HG02981 (cell line): ENCODE measurements around the gene VEPH1.

Experiments used
- ATAC-seq: cut with Tn5 transposase; IDR thresholded peaks from one replicate; pipeline ENCODE4 v1.9.1; 2021; ENCODE audit warnings: mild to moderate bottlenecking, moderate library complexity; ENCODE audit not compliant: unreplicated experiment

The VEPH1 gene

DNA sequence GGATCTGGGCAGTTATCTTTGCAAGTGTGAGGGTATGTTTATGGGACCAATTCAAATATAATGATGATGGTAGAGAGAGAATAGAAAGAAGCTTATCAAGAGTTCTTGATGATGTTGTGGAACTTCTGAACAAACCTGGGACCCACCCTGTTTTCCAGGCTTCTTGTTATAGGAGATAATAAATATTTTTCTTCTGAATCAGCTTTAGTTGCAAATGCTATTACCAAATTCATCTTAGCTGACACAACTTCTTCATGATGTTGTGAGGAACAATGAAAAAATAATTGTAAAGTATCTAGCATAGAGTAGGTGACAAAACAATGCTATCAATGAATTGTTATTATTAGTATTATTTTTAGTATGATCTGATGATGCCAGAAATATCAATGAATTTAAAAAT is 110.1 kb downstream of the VEPH1 start:
- ATAC-seq, result no peak

DNA sequence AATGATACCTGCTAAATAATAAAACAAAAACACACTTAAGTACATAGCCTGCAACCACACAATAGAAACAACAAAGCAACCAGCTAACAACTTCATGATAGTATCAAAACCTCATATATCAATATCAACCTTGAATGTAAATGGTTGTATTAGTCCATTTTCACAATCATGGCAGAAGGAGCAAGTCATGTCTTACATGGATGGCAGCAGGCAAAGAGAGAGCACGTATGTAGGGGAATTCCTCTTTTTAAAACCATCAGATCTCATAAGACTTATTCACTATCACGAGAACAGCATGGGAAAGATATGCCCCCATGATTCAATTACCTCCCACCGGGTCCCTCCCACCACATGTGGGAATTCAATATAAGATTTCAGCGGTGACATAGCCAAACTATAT is 111.1 kb downstream of the VEPH1 start:
- no peak for ATAC-seq

DNA sequence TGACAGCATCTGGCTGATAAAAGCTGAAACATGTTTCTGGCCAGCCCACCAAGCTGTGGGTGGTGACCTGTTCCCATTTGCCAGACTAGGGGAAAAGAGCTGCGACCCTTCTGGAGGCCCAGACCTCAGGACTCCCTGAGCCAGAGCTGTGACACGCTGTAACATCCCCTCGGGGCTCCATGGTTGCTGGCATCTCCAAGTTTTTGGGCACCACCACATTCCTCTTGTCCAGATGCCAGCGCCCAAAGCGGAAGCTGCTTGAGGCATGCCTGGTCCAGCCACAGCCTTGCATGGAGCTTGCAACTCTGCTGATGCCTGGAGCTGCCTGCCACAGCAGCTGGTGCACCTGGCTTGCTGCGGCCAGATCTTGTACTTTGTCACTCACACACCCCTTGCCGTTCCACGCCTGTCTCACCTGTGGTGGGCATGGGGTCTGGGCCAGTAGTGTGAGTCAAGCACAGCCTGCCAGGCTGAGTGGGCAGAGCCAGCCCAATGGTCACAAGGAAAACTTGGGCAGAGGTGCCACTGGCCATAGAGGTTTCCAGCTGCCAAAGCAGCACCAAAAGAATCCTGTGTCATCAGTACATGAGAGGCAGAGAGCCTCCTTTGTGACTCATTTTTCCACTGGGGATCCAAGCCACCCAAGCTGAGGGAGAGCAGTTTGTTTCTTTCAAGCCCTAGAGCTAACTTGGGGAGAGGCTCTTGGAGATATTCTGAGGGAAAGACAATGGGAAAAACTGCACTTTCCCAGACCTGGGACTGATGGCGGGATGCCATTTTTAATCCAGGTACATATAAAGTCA is 112.3 kb downstream of the VEPH1 start:
- no peak for ATAC-seq

DNA sequence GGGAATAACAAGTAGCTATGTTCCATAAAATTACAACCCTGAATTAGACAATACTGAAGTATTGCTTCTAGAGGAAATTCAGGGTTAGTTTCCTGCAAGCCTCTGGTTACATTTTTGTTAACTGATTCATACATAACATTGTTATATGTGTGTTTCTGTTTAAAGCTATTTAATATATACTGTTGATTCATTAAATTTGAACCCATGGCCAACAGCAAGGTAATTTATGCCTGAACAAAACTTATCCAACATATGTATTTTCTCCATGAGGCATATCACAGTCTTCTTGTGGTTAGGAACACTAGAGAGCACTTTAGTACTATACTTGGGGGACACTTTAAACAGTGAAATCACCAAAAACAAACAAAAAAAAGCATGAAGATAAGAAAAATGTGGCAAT is 114.2 kb downstream of the VEPH1 start:
- ATAC-seq, result no peak

DNA sequence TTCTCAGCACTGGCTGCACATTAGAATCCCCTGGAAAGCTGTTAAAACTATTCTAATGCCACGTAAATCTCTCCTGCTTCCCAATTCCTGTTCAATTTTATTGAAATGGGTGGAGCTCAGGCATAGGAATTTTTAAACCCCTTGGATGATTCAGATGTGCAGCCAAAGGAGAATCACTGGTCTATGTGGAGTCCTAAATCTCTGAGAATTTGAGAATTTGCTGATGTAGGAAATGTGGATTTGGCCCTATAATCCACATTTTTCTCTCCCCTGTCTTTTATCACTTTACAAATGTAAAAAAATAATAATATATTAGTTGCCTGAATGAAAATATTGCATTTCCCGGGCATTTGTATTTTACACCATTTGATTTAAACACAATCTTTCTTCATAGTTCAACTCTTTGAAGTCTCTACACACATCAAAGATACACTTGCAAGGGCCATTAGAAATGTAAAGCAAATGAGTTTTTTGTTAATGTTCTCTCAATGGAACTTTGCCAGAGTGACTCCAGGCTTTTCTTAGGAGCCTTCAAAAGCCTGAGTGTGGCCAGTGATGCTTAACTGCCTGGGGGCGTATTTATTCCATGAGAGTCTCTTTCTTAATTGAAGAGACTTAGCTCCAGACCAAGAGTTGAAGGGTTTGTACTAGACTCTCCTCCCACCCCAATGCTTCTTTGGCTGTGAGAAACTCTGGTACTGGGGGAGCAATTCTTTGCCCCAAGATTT is 115.3 kb downstream of the VEPH1 start:
- ATAC-seq, result no peak

DNA sequence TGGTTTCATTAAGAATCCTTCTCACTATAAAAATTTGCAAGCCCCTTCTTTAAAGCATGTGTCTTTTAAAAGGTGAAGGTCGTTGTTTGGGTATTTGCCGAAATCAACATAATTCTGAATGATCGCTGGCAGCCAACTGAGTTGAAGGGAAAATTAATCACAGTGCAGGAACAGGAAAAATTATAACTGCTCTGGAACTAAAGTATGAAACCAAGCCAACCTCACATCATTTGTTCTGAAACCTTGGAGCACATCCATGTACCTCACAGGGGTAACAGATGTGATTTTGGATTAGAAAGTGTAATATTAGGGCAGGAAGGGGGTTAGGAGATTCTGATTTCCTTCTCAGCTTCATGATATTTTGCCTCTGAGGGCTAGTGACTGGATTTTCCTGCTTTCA is 118.7 kb downstream of the VEPH1 start:
- no peak for ATAC-seq

DNA sequence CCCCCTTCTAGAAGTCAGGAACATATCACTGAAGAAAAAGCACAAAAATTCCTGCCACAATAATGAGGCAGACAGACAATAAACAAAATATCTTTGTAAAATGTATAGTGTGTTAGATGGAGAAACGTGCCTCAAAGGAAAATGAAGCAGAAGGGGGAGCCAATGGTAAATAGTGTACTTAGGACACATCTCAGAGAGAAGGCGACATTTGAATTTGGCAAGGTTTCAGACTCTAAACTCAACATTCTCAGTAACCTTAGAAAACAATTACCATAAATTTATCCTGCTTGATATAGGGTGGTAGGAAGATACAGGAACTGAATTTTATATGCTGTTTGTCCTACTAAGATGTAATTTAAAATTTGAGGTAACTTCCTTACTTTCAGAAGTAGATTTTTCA is 119.2 kb downstream of the VEPH1 start:
- no peak for ATAC-seq

DNA sequence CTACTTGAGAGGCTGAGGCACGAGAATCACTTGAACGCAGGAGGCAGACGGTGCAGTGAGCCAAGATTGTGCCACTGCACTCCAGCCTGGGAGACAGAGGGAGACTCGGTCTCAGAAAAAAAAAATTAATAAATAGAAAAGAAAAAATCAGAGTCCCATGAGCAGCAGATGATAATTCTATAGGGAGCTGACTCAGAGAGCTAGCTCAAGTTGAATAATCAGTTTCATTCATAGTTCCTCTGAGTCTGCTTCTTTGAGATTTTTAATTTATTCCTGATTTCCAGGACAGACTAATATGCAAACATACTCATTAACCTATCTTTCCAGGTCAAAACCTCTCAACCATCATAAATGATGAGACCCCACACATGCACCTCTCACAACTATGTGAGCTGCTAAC is 121.6 kb downstream of the VEPH1 start:
- ATAC-seq, result no peak

DNA sequence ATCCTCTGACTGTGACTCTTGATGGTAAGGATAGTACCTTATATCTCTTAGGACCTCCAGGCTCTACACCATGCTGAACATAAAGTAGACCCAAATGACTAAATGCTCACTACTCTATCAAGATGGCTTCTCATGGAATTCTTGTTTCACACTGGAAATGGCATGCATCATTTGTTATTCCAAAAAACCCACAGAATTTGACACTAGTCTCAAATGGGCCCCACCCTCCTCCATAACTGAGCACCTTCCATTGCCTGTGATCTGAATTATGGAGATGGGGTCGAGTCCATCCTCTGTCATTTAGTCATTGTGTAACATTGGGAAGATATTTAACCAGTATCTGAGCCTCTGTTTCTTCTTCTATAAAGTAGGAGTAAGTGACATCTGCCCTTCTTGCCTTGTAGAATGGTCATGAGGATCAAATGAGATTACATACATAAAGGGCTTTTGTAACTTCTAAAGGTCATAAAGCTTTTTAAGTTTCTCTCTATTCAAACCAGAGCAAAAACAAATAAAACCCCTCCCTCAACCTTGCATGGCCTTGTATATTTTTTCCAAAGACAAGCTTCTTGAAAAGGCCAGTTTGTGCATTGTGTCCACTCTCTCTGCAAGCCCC is 123.6 kb downstream of the VEPH1 start:
- ATAC-seq, result no peak

DNA sequence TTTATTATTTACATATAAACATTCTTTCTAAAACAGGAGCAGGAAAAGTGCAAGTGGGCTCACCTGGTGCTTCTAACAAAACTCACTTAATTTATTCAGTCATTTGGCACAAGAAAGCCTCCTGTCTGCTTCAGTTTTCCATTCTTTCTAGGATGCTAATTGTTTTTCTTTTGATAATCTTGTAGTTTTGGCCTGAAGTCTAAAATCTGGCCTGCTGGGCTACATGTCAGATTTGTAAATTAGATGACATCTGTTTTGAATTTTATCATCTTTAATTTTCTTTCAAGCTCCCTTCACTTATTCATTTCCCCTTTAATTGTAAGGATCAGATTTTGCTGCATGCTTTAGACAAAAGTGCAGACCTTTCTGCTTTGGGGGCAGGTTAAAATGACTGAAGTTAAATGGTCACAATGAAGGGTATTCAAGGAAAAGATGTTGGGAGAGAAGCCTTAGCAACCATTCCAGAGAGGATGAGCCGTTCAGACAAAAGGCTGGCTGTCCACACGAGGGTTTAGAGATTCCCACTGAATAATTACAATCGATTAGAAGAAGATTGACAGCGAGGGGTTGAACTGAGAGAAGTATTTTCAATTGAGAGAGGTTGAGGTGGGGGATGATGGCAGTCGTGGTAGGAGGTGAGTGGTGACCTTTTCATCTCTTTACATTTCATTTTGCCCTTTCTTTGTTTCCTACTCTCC is 126.5 kb downstream of the VEPH1 start:
- no peak for ATAC-seq

DNA sequence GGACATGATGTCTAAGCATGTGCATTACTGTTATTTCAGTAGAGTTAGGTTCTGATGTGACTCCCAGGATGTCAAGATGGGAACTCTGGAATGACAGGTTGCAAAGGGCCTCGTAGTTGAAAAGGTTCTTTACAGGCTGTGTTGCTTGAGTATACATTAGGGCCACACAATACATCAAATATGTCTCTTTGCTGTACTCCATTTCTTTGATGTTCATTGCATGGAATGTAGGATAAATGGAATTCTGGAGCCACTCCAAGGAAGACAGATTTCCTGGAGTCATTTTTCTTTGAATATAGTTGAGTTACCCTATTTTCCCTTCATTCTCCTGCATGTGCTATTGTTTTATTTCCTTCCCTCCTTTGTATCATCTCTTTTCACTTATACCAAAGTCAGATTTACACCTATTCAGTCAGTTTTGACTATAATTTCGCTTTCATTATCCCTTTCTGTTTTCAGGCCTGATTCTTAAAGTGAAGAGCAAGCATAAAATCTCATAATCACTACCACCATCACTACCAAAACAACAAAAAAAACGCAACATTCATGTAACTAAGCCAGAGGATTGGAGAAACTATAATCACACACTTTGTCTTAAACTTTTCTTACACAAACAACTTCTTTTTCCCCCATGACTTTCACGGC is 127.8 kb downstream of the VEPH1 start:
- ATAC-seq, result no peak

DNA sequence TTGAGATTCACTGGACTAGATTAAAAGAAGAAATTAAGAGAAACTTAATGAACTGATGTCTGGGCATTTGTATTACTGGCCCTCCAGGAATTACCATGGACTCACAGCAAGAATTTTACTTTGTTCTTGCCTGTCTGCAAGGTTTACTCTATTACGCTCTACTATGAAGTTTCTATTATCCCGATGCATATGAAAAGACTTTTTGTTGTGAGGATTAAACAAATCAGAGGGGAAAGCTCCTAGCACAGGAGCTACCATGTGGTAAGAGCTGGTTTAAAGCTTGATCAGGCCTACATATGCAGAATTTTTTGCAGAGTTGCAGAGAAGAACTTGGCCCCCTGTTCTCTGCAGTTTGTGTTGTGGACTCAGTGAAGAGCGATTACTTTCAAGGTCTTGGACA is 128.3 kb downstream of the VEPH1 start:
- ATAC-seq, result no peak

DNA sequence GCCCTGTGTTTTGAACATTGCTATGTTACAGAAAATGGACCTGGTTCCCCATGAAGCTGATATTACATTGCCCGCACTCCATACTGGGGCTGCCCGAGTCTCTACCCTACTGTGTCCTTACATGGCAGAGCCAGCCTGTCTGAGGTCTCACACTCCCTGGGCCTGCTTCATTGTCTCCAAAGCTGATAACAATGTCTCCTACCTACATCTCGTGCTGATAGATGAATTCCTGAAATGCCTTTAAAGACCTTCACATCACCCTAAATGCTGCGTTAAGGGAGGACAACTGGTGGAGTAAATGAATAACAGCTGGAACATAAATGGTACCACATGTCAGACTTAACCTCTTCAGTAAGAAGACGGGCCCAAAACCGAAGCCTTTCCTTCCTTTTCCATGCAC is 129.4 kb downstream of the VEPH1 start:
- no peak for ATAC-seq

DNA sequence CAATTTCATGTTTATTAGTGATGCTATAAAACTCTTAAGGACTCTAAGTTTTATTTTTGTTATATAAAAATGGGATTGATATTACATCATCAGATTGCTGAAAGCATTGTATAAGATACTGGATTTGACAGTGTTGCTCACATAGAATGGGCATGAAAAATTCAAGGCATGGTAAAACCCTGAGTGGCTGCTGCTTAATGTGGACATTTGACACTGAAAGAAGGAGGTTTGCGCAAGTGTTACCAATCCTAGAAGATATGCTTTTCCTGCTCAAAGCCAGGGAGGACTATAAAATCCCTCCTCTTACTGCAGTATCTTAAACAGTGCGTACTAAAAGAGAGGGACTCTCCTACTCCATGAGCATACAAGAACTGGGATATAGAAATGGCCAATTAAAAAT is 132.3 kb downstream of the VEPH1 start:
- ATAC-seq, result no peak

DNA sequence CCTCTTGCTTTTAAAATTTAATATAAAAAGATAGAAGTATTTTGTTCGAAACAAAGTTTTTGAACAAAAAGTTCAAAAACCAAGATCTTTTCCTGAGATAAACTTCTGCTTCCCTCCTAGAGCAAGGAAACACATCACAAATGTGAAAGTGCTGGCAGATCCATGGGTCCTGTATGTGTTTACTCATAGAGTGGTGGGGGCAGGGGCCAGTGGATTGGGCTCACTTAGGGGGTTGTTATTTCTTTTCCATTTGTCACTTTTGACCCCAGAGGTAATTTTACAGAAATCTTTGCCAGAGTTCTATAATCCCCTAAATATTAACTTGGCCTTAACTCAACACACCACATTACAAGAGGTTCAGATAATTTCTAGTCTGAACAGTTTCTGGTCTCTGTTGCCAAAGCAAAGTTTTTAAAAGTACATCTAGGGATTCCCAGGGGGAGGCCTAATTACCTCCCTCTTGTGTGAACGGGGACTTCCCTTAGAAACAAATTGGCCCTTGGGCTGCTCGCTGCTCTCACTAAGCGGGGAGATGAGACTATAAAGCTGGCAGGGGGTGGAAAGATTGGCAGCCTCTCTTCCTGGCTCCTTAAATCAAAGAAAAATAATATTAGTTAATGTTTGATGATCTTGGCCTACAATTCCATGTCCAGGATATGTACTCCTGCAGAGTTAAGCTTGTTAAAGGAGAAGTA is 133.3 kb downstream of the VEPH1 start:
- no peak for ATAC-seq

DNA sequence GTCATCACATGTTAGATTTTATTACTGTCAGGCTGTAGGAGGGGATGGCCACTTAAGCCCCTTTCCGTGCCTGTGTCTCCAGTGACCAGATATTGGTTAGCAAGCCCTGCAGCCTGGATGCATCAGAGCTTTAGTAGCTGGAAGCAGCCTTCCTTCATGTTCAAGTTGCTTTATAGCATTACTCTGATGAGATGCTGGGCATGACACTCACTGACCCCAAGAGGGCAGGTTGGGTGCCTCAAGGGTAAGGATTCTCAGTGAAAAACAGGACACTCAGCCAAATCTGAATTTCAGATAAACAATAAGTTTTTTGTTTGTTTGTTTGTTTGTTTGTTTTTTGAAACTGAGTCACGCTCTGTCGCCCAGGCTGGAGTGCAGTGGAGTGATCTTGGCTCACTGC is 135.0 kb downstream of the VEPH1 start:
- ATAC-seq, result no peak

DNA sequence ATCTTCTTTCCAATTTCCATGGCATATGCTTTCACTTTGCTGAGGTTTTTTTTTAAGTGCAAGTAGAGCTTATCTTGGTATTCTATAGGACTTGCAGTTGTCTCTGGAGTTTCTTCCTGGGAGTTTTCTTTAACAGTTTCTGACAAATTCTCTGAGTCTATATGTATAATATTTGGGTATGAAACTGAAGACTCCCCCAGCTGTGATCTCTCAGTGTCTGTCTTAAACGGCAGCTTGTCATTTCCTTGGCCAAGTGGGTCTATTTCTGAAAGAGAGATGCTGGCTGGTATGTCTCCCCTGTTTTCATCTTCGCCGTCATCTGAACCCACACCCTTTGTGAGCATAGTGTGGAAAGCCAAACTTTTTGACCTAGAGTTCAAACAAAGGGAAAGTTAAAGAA is 139.8 kb downstream of the VEPH1 start:
- ATAC-seq, result no peak

DNA sequence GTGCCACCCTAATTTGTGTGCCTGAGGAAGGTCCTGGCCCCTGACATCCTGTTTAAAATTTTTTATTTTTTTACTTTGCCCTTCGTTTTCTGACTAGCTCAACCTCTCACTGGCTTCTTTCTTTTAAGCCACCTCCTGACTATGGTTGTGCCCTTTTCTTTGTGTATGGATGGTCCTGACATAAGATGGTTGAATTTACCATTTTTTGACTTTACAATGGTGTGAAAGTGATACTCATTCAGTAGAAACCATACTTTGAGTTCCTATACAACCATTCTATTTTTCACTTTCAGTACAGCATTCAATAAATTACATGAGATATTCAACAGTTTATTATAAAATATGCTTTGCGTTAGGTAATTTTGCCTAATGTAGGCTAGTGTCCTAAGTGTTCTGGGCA is 140.9 kb downstream of the VEPH1 start:
- ATAC-seq, result no peak

DNA sequence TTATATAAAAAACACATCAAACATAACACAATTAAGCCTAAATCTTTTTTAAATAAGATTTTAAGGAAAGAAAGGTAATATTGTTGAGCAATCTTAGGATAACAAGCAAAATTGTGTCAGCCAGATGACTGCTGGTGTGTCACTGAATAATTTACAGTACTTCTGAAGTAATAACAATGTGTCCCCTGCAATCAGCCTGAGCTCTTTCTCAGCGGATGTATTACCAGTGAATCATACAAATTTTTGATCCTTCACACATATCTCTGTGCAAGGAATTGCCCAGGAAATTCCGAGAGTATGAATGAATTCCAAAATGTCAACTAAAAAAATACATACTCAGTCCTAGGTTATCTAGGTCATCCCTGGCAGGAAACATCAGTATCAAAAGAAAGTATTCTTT is 143.2 kb downstream of the VEPH1 start:
- no peak for ATAC-seq

DNA sequence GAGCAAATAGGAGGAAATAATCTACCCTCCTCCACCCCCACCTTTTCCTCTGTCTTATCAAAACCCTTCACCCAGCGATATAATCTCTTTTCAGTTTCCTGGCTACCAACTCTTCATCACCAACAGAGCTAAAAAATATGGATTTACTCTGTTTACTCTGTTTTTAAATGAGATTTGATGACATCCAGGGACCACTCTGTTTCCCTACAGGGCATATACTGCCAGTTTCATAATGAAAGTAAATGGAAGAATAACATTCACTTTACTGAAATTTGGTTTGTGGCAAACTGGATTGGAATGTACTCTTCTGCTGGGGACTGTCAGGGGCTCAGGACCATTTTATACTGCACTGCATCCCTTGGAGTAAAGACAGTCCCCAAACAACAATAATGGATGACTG is 146.7 kb downstream of the VEPH1 start:
- no peak for ATAC-seq
